Tibial artery (tissue), 4 donors: Measurements from ENCODE around the gene ZAP70.

ENCODE experiments used
- DNase-seq, 2 donors: peaks; one replicate each; pipeline ENCODE4 v3.0.0-alpha.2; 2019
- H3K27ac ChIP-seq, 2 donors: fragments of 200-600 bp; sonication (generic) in 1 of 2; 1 replicate in 1 of 2; 2 replicates in 1 of 2; pipeline ENCODE4 v1.5.1; 2018 to 2019; ENCODE audit warnings: mild to moderate bottlenecking in 1 of 2
- H3K27me3 ChIP-seq, 2 donors: fragments of 200-600 bp; sonication (generic) in 1 of 2; one replicate each; pipeline versions ENCODE4 v1.5.1 to v1.6.0; 2016 to 2019
- H3K36me3 ChIP-seq, 3 donors: fragments of 200-600 bp; sonication (generic) in 2 of 3; one replicate each; pipeline ENCODE4 v1.5.1; 2016 to 2019; ENCODE audit warnings: mild to moderate bottlenecking in 2 of 3
- H3K4me1 ChIP-seq, 4 donors: fragments of 200-600 bp; sonication (generic) in 2 of 4; 1 replicate in 3 of 4; 2 replicates in 1 of 4; pipeline ENCODE4 v1.5.1; 2016 to 2019
- H3K4me3 ChIP-seq, 2 donors: fragments of 200-600 bp; sonication (generic) in 1 of 2; 1 replicate in 1 of 2; 2 replicates in 1 of 2; pipeline ENCODE4 v1.5.1; 2018 to 2019; ENCODE audit warnings: mild to moderate bottlenecking in 2 of 2
- H3K9me3 ChIP-seq, 3 donors: fragments of 200-600 bp; sonication (generic) in 1 of 3; one replicate each; pipeline ENCODE4 v1.5.1; 2016 to 2019
- CTCF ChIP-seq, 2 experiments: fragments of 200-600 bp in 1 of 2; fragments of 450-650 bp in 1 of 2; IDR thresholded peaks; one replicate each; pipeline ENCODE4 v1.5.1; 2017 to 2019; ENCODE audit warnings: antibody characterized with exemption in 2 of 2, mild to moderate bottlenecking in 1 of 2, moderate library complexity in 1 of 2
- intact Hi-C: fragments of 100-400 bp; cut with DNase I; formaldehyde crosslinking; loops from one replicate; pipeline ENCODE4 v1.15.0; 2023; ENCODE audit warnings: low total_unique reads

ZAP70 gene

GRCh38 chr2:97766567-97766966 is 53.2 kb downstream of the ZAP70 start:
- Histone ChIP-seq H3K4me3 (no peak overlapping the region), H3K4me1 (no peaks in the 10 kb centered on the region), H3K9me3 (no peaks in the 10 kb centered on the region), H3K27ac (no peak overlapping the region), H3K36me3 (peaks cover 33 to 81% (median 59%) of the 10 kb centered on the region in 3 donors), H3K27me3 (no peaks in the 10 kb centered on the region)
- DNase-seq, result no peak
- intact Hi-C loops, result no loop called here
- no peak for TF ChIP-seq CTCF (IDR thresholded peaks at IDR 0.05)

GRCh38 chr2:97769308-97769707 is 55.9 kb downstream of the ZAP70 start:
- no peak for TF ChIP-seq CTCF (IDR thresholded peaks at IDR 0.05)
- Histone ChIP-seq H3K4me3 (no peak overlapping the region), H3K27me3 (no peaks in the 10 kb centered on the region), H3K9me3 (no peaks in the 10 kb centered on the region), H3K36me3 (peaks cover 46 to 80% (median 62%) of the 10 kb centered on the region in 3 donors), H3K4me1 (no peaks in the 10 kb centered on the region), H3K27ac (no peak overlapping the region)
- no peak for DNase-seq
- intact Hi-C loops, result no loop called here

- H3K9me3 ChIP-seq, result no peaks in the 10 kb centered on the region
- H3K27ac ChIP-seq, result no peak overlapping the region
- peaks cover 47 to 80% (median 62%) of the 10 kb centered on the region in 3 donors for H3K36me3 ChIP-seq
- H3K4me1 ChIP-seq, result no peaks in the 10 kb centered on the region
- intact Hi-C loops, result no loop called here
- DNase-seq, result no peak
- no peak overlapping the region for H3K4me3 ChIP-seq
- TF ChIP-seq CTCF (IDR thresholded peaks at IDR 0.05), result no peak
- no peaks in the 10 kb centered on the region for H3K27me3 ChIP-seq
These were observed 56.3 kb downstream of the ZAP70 start for GRCh38 chr2:97769711-97770110.

GRCh38 chr2:97770445-97770844 is 57.1 kb downstream of the ZAP70 start:
- intact Hi-C loops, result no loop called here
- Histone ChIP-seq H3K4me3 (no peak overlapping the region), H3K4me1 (no peaks in the 10 kb centered on the region), H3K36me3 (peaks cover 47 to 80% (median 62%) of the 10 kb centered on the region in 3 donors), H3K27me3 (no peaks in the 10 kb centered on the region), H3K9me3 (no peaks in the 10 kb centered on the region), H3K27ac (no peak overlapping the region)
- TF ChIP-seq CTCF (IDR thresholded peaks at IDR 0.05), result no peak
- DNase-seq, result no peak

- peaks cover 38 to 78% (median 56%) of the 10 kb centered on the region in 3 donors for H3K36me3 ChIP-seq
These were observed 61.0 kb downstream of the ZAP70 start for GRCh38 chr2:97774425-97774824.

More at GRCh38 chr2:97774425-97774824, 61.0 kb downstream of the ZAP70 start:
- Histone ChIP-seq H3K4me3 (no peak overlapping the region), H3K27me3 (no peaks in the 10 kb centered on the region), H3K27ac (no peak overlapping the region), H3K4me1 (no peaks in the 10 kb centered on the region), H3K9me3 (no peaks in the 10 kb centered on the region)
- DNase-seq, result no peak
- TF ChIP-seq CTCF (IDR thresholded peaks at IDR 0.05), result no peak
- intact Hi-C loops, result no loop called here
